ENCODE measurements around the gene GABRB1. TPM values are rescaled to one million over a fixed set of nuclear protein-coding genes. Genes with fewer than 3 reads are reported as not detected.
A peak's percentile ranks its signal among the peaks of the same experiment; 100 is the strongest.

The GABRB1 gene
- total and polyA plus RNA-seq, 2 of the 8 experiments (the other 6 are each of a cell fraction or from before 2014, with no cell fraction given) = 0.22 to 0.38 TPM

- Histone ChIP-seq H3K9ac (replicated peaks in 1 of 4; ENCODE audit: extremely low read depth in 1 of 4, low read depth in 3 of 4, low read length in 3 of 4) (no peak overlapping the region), H3K56ac (replicated peaks; ENCODE audit: insufficient read length, low read depth, low read length) (no peak overlapping the region), H2AK5ac (ENCODE audit: low read depth, low read length) (no peak overlapping the region), H3K14ac (ENCODE audit: insufficient read length) (no peak overlapping the region), H2BK15ac (ENCODE audit: low read length) (no peak overlapping the region), H3K23ac (ENCODE audit: insufficient read length) (no peak overlapping the region), H2BK20ac (ENCODE audit: low read length) (no peak overlapping the region), H4K8ac (ENCODE audit: extremely low read depth, insufficient read depth, low read length) (no peak overlapping the region), H3K18ac (ENCODE audit: extremely low read depth, low read length) (no peak overlapping the region), H4K20me1 (replicated peaks in 1 of 2; ENCODE audit: control insufficient read depth in 1 of 2, insufficient read depth in 2 of 2, low read length in 2 of 2) (no peaks in the 10 kb centered on the region), H3K36me3 (ENCODE audit: control insufficient read depth in 2 of 4, insufficient read depth in 4 of 4, low read length in 3 of 4) (no peaks in the 10 kb centered on the region), H2AFZ (ENCODE audit: low read length) (0 out of 2 replicates have a peak overlapping the region, but pooled peaks have one; percentile 29), H4K5ac (ENCODE audit: insufficient read length, low read depth, low read length) (no peak overlapping the region), H3K23me2 (ENCODE audit: low read depth, low read length) (no peaks in the 10 kb centered on the region), H4K91ac (replicated peaks; ENCODE audit: insufficient read length, low read length) (no peak overlapping the region), H3K4me1 (replicated peaks in 1 of 4; ENCODE audit: control insufficient read depth in 3 of 4, insufficient read depth in 4 of 4, low read length in 3 of 4) (no peaks in the 10 kb centered on the region), H2BK120ac (replicated peaks; ENCODE audit: low read depth, low read length) (no peak overlapping the region), H3K27ac (ENCODE audit: low read depth, low read length) (no peak overlapping the region), H3K4me3 (ENCODE audit: extremely low read depth in 1 of 4, insufficient read depth in 2 of 4, low read depth in 3 of 4, low read length in 4 of 4) (no peak overlapping the region), H2BK12ac (ENCODE audit: low read depth, low read length) (no peak overlapping the region), H3K79me2 (ENCODE audit: control insufficient read depth in 1 of 2, insufficient read depth in 2 of 2, low read length in 2 of 2) (no peaks in the 10 kb centered on the region), H3K9me3 (ENCODE audit: insufficient read depth in 2 of 2, low read depth in 1 of 2, low read length in 1 of 2) (no peaks in the 10 kb centered on the region), H3K27me3 (replicated peaks in 1 of 4; ENCODE audit: control insufficient read depth in 3 of 4, extremely low read depth in 1 of 4, insufficient read depth in 3 of 4, low read length in 3 of 4) (no peaks in the 10 kb centered on the region), H3K4me2 (ENCODE audit: insufficient read depth in 1 of 2, low read depth in 2 of 2, low read length in 2 of 2) (no peak overlapping the region), H3K79me1 (ENCODE audit: low read depth, low read length) (no peaks in the 10 kb centered on the region), H2BK5ac (ENCODE audit: low read depth, low read length) (no peak overlapping the region), H3K4ac (replicated peaks; ENCODE audit: insufficient read length, low read depth, low read length) (no peak overlapping the region)
- CTCF ChIA-PET (ENCODE audit: partially characterized antibody) = interaction anchor here (1.0 to 2.1 kb wide), 6 partner anchors 10 to 262 kb away, joined by 3 to 8 read pairs (median 4); no protein-coding TSS in a partner anchor
- WGBS, 2 experiments (ENCODE audit: extremely low coverage in 1 of 2, insufficient coverage in 1 of 2, insufficient read length in 1 of 2, insufficient replicate concordance in 2 of 2, low coverage in 1 of 2, low lambda C conversion rate in 2 of 2, missing lambda C conversion rate in 1 of 2) = 80% methylated on average over 1 of the region's 1 CpG; no CpG with 5 or more reads in 1 of the 2 experiments
- FAIRE-seq (no peak), DNase-seq (ENCODE audit: low read depth in 1 of 2, low spot score in 2 of 2) (no peak)
- POLR2A ChIA-PET (ENCODE audit: partially characterized antibody) = no interaction called here
- TF ChIP-seq SP2 (IDR thresholded peaks at IDR 0.05; ENCODE audit: low read length) = no peak
- TF ChIP-seq MAFK (IDR thresholded peaks at IDR 0.05; ENCODE audit: low read depth, low read length) = no peak
- TF ChIP-seq ATF2 (IDR thresholded peaks at IDR 0.05; ENCODE audit: low read length) = no peak
- TF ChIP-seq CBX5 (IDR thresholded peaks at IDR 0.05; ENCODE audit: low read depth, low read length) = no peak
- no peak for TF ChIP-seq BRCA1 (IDR thresholded peaks at IDR 0.05; ENCODE audit: low read depth, low read length)
- TF ChIP-seq GABPA (IDR thresholded peaks at IDR 0.05; ENCODE audit: borderline replicate concordance, insufficient read depth, low read length) = no peak
- TF ChIP-seq POU5F1 (IDR thresholded peaks at IDR 0.05; ENCODE audit: low read depth, low read length) = no peak
- no peak for TF ChIP-seq POLR2A (IDR thresholded peaks at IDR 0.05; ENCODE audit: control extremely low read depth in 1 of 2, low read depth in 2 of 2, low read length in 2 of 2)
- TF ChIP-seq JUN (IDR thresholded peaks at IDR 0.05; ENCODE audit: low read depth, low read length) = no peak
- no peak for TF ChIP-seq KDM4A (IDR thresholded peaks at IDR 0.05; ENCODE audit: low read depth, low read length, severe bottlenecking)
- no peak for TF ChIP-seq FOSL1 (IDR thresholded peaks at IDR 0.05; ENCODE audit: insufficient read depth, low read depth, low read length)
- no peak for TF ChIP-seq CBX8 (IDR thresholded peaks at IDR 0.05; ENCODE audit: borderline replicate concordance, low read depth, low read length)
- TF ChIP-seq POLR2AphosphoS5 (IDR thresholded peaks at IDR 0.05; ENCODE audit: low read depth, low read length) = no peak
These were observed 89.4 kb downstream of the GABRB1 start for GRCh38 chr4:47120783-47121182.

Data from H1 (cell line).